Uterus (tissue), 2 donors: Measurements from ENCODE around the gene METAP1D.

Experiments used
- CTCF ChIP-seq, 4 experiments: fragments of 200-600 bp in 2 of 4; fragments of 450-650 bp in 2 of 4; sonication (generic) in 2 of 4; IDR thresholded peaks; one replicate each; pipeline ENCODE4 v1.5.1; 2016 to 2019; ENCODE audit warnings: antibody characterized with exemption in 4 of 4, mild to moderate bottlenecking in 2 of 4, moderate library complexity in 1 of 4
- POLR2A ChIP-seq, 2 donors: fragments of 450-650 bp; IDR thresholded peaks; one replicate each; pipeline ENCODE4 v1.6.1; 2016; ENCODE audit warnings: antibody characterized with exemption in 2 of 2, mild to moderate bottlenecking in 1 of 2, moderate library complexity in 1 of 2

- TF ChIP-seq CTCF (IDR thresholded peaks at IDR 0.05) (no peak), POLR2A (IDR thresholded peaks at IDR 0.05) (no peak)
These were observed 58.9 kb downstream of the METAP1D start for GRCh38 chr2:172058660-172059059.
